NCI-H82 (cell line): ENCODE measurements around the gene SCAMP2.

Experiments used
- DNase-seq: peaks from one replicate; lab custom pipeline; 2025; lab: John Stamatoyannopoulos, UW

Gene SCAMP2

DNA sequence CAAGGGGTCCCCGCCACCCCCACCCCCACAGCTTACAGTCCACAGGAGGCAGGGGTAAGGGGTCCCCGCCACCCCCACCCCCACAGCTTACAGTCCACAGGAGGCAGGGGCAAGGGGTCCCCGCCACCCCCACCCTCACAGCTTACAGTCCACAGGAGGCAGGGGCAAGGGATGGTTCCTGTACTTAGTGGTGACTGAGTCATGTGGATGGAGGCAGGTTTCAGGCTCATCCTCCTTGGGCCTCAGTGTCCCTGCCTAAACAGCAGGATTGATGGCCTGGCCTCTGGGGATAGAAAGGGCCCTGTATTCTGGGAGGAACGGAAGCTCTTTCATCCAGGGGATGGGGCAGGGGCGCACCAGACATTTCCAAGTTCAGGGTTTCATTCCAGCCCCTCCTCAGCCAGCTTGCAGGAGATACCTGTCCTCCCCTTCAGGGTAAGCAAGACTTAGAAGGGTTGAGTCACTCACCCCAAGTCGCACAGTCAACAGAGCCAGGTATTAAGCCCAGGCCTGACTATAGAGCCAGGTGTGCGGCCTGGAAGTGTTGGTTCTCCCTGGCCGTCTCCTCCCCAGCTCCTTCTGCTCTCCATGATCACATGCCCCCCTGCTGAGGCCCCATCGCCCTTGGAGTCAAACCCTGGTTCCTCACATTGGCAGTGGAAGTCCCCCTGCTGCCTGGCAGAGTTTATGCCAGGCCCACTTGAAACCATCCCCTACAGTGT is 78.8 kb downstream of the SCAMP2 start:
- DNase-seq = no peak
